Measurements from ENCODE around the gene KDELR3. TPM values are rescaled to one million over a fixed set of nuclear protein-coding genes. Genes with fewer than 3 reads are reported as not detected.

Gene KDELR3
- polyA plus RNA-seq, 3 donors = not detected

- Histone ChIP-seq H3K36me3 (replicated peaks in 1 of 2; ENCODE audit: control insufficient read depth in 1 of 2, insufficient read depth in 2 of 2, low read length in 2 of 2) (no peaks in the 10 kb centered on the region), H3K27me3 (ENCODE audit: control insufficient read depth in 2 of 2, insufficient read depth in 2 of 2, low read length in 2 of 2) (no peaks in the 10 kb centered on the region), H3K9me3 (replicated peaks in 1 of 2; ENCODE audit: control insufficient read depth in 1 of 2, insufficient read depth in 1 of 2, low read length in 2 of 2) (no peaks in the 10 kb centered on the region), H3K4me2 (replicated peaks; ENCODE audit: extremely low read depth, low read length, poor library complexity, severe bottlenecking) (no peak overlapping the region), H3K27ac (ENCODE audit: low read depth in 1 of 2, low read length in 2 of 2) (no peak overlapping the region), H3K4me3 (replicated peaks in 1 of 3; ENCODE audit: low read depth in 2 of 3, low read length in 3 of 3) (no peak overlapping the region), H3K4me1 (ENCODE audit: control insufficient read depth in 1 of 2, insufficient read depth in 2 of 2, low read length in 2 of 2) (peaks cover 0 to 5% of the 10 kb centered on the region in 2 donors), H3K79me2 (ENCODE audit: insufficient read depth, low read length) (no peaks in the 10 kb centered on the region), H3K9ac (ENCODE audit: insufficient read depth, low read length, poor library complexity, severe bottlenecking) (no peak overlapping the region), H2AFZ (ENCODE audit: insufficient read depth, low read depth, low read length, poor library complexity, severe bottlenecking) (no peak overlapping the region), H4K20me1 (ENCODE audit: insufficient read depth, low read length) (no peaks in the 10 kb centered on the region)
- intact Hi-C loops (cut with micrococcal nuclease) = no loop called here
- Mint-ChIP-seq H3K9me3 (no peaks in the 10 kb centered on the region), H3K36me3 (no peaks in the 10 kb centered on the region), H3K27me3 (ENCODE audit: low read depth in 3 of 3) (peaks cover 4 to 6% (median 4%) of the 10 kb centered on the region in 3 donors), H3K4me3 (no peak overlapping the region), H3K27ac (no peak overlapping the region), H3K4me1 (peaks cover 6% of the 10 kb centered on the region)
- TF ChIP-seq, protein P1, sequence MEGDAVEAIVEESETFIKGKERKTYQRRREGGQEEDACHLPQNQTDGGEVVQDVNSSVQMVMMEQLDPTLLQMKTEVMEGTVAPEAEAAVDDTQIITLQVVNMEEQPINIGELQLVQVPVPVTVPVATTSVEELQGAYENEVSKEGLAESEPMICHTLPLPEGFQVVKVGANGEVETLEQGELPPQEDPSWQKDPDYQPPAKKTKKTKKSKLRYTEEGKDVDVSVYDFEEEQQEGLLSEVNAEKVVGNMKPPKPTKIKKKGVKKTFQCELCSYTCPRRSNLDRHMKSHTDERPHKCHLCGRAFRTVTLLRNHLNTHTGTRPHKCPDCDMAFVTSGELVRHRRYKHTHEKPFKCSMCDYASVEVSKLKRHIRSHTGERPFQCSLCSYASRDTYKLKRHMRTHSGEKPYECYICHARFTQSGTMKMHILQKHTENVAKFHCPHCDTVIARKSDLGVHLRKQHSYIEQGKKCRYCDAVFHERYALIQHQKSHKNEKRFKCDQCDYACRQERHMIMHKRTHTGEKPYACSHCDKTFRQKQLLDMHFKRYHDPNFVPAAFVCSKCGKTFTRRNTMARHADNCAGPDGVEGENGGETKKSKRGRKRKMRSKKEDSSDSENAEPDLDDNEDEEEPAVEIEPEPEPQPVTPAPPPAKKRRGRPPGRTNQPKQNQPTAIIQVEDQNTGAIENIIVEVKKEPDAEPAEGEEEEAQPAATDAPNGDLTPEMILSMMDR (IDR thresholded peaks at IDR 0.05) = no peak
- DNase-seq = no peak
- WGBS (ENCODE audit: insufficient coverage) = 97% methylated on average over 31 of the region's 31 CpGs
Measured at GRCh38 chr22:38427940-38428339, 40.0 kb upstream of the KDELR3 start.

GRCh38 chr22:38428714-38429113 is 39.2 kb upstream of the KDELR3 start:
- 40% methylated on average over 1 of the region's 2 CpGs for WGBS (ENCODE audit: insufficient coverage)
- H3K27ac Mint-ChIP-seq = no peak overlapping the region

More at GRCh38 chr22:38428714-38429113, 39.2 kb upstream of the KDELR3 start:
- no peak overlapping the region for H3K27ac ChIP-seq (ENCODE audit: low read depth in 1 of 2, low read length in 2 of 2)
- H2AFZ ChIP-seq (ENCODE audit: insufficient read depth, low read depth, low read length, poor library complexity, severe bottlenecking) = no peak overlapping the region
- no peak overlapping the region for H3K9ac ChIP-seq (ENCODE audit: insufficient read depth, low read length, poor library complexity, severe bottlenecking)
- no peaks in the 10 kb centered on the region for H3K9me3 ChIP-seq (replicated peaks in 1 of 2; ENCODE audit: control insufficient read depth in 1 of 2, insufficient read depth in 1 of 2, low read length in 2 of 2)
- intact Hi-C loops (cut with micrococcal nuclease) = no loop called here
- no peaks in the 10 kb centered on the region for H3K79me2 ChIP-seq (ENCODE audit: insufficient read depth, low read length)
- H3K9me3 Mint-ChIP-seq = no peaks in the 10 kb centered on the region
- H3K4me2 ChIP-seq (replicated peaks; ENCODE audit: extremely low read depth, low read length, poor library complexity, severe bottlenecking) = no peak overlapping the region
- no peaks in the 10 kb centered on the region for H3K27me3 ChIP-seq (ENCODE audit: control insufficient read depth in 2 of 2, insufficient read depth in 2 of 2, low read length in 2 of 2)
- no peak for DNase-seq
- H3K4me3 Mint-ChIP-seq = no peak overlapping the region
- TF ChIP-seq, protein P1 (IDR thresholded peaks at IDR 0.05) = no peak
- peaks cover 4 to 7% (median 5%) of the 10 kb centered on the region in 3 donors for H3K27me3 Mint-ChIP-seq (ENCODE audit: low read depth in 3 of 3)
- H4K20me1 ChIP-seq (ENCODE audit: insufficient read depth, low read length) = no peaks in the 10 kb centered on the region
- peaks cover 4% of the 10 kb centered on the region for H3K4me1 Mint-ChIP-seq
- no peak overlapping the region for H3K4me3 ChIP-seq (replicated peaks in 1 of 3; ENCODE audit: low read depth in 2 of 3, low read length in 3 of 3)
- peaks cover 0 to 3% of the 10 kb centered on the region in 2 donors for H3K4me1 ChIP-seq (ENCODE audit: control insufficient read depth in 1 of 2, insufficient read depth in 2 of 2, low read length in 2 of 2)
- no peaks in the 10 kb centered on the region for H3K36me3 Mint-ChIP-seq
- no peaks in the 10 kb centered on the region for H3K36me3 ChIP-seq (replicated peaks in 1 of 2; ENCODE audit: control insufficient read depth in 1 of 2, insufficient read depth in 2 of 2, low read length in 2 of 2)
